Ishikawa (cell line): ENCODE results near the gene C9orf152.

Experiments used
- CEBPB ChIP-seq: IDR thresholded peaks from 2 replicates; pipeline ENCODE4 v1.6.1; 2012
- CREB1 ChIP-seq: IDR thresholded peaks from 2 replicates; pipeline ENCODE4 v1.6.1; 2012; ENCODE audit warnings: low read depth
- EGR1 ChIP-seq: IDR thresholded peaks from 2 replicates; pipeline ENCODE4 v1.6.1; 2012
- EP300 ChIP-seq: IDR thresholded peaks from 2 replicates; pipeline ENCODE4 v1.6.1; 2012; ENCODE audit warnings: borderline replicate concordance
- FOXM1 ChIP-seq: IDR thresholded peaks from 2 replicates; pipeline ENCODE4 v1.6.1; 2012; ENCODE audit warnings: low read depth, borderline replicate concordance
- MAX ChIP-seq: IDR thresholded peaks from 2 replicates; pipeline ENCODE4 v1.6.1; 2012
- NFIC ChIP-seq: IDR thresholded peaks from 2 replicates; pipeline ENCODE4 v1.6.1; 2012
- RAD21 ChIP-seq: IDR thresholded peaks from 2 replicates; pipeline ENCODE4 v1.6.1; 2012; ENCODE audit warnings: low read depth
- REST ChIP-seq: IDR thresholded peaks from 2 replicates; pipeline ENCODE4 v1.6.1; 2012; ENCODE audit warnings: low read depth, mild to moderate bottlenecking
- TAF1 ChIP-seq: IDR thresholded peaks from 2 replicates; pipeline ENCODE4 v1.6.1; 2012; ENCODE audit warnings: low read depth, mild to moderate bottlenecking
- TCF12 ChIP-seq: IDR thresholded peaks from 2 replicates; pipeline ENCODE4 v1.6.1; 2012; ENCODE audit warnings: low read depth
- TEAD4 ChIP-seq: IDR thresholded peaks from 2 replicates; pipeline ENCODE4 v1.6.1; 2012
- YY1 ChIP-seq: IDR thresholded peaks from 2 replicates; pipeline ENCODE4 v1.6.1; 2012; ENCODE audit warnings: low read depth
- ZBTB7A ChIP-seq: IDR thresholded peaks from 2 replicates; pipeline ENCODE4 v1.6.1; 2012; ENCODE audit warnings: low read depth
- TF ChIP-seq, protein P1 (sequence below): IDR thresholded peaks from 2 replicates; pipeline ENCODE4 v1.6.1; 2012

The C9orf152 gene

DNA sequence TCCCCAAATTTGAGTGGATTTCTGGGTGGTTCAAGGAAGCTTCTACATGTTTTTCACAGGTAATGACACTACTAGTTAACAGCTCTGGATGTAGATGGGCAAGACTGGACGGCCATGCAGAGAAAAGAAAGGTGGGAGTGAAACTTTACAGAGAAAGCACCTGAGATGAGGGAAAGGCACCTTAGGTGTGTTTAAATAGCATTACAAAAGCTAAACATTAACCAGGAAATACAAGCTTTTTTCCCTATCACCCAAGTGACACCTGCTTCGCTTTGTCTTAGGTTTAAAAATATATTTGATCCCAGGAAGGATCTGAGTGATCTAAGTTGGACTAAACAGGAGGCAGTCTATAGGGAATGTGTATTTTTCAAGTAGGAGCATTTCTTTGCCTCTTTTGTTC is 8.3 kb downstream of the C9orf152 start:
- TF ChIP-seq FOXM1 = no peak

DNA sequence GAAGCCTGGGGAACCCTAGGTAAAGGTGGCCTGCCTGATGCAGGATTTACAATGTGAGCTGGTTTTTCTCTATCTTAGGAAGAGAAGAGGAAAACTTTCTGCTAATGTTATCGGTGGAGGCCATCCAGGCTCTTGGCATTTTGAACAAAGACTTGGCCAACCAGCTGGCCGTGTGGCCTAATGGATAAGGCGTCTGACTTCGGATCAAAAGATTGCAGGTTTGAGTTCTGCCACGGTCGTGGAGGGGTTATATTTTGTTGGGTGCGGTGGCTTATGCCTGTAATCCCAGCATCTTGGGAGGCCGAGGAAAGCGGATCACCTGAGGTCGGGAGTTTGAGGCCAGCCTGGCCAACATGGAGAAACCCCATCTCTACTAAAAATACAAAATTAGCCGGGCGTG is 9.6 kb downstream of the C9orf152 start:
- TF ChIP-seq NFIC (no peak), YY1 (no peak), TAF1 (no peak), TEAD4 (no peak), ZBTB7A (no peak), MAX (no peak), CEBPB (no peak), RAD21 (no peak)
- TF ChIP-seq, protein P1, sequence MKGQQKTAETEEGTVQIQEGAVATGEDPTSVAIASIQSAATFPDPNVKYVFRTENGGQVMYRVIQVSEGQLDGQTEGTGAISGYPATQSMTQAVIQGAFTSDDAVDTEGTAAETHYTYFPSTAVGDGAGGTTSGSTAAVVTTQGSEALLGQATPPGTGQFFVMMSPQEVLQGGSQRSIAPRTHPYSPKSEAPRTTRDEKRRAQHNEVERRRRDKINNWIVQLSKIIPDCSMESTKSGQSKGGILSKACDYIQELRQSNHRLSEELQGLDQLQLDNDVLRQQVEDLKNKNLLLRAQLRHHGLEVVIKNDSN = no peak

DNA sequence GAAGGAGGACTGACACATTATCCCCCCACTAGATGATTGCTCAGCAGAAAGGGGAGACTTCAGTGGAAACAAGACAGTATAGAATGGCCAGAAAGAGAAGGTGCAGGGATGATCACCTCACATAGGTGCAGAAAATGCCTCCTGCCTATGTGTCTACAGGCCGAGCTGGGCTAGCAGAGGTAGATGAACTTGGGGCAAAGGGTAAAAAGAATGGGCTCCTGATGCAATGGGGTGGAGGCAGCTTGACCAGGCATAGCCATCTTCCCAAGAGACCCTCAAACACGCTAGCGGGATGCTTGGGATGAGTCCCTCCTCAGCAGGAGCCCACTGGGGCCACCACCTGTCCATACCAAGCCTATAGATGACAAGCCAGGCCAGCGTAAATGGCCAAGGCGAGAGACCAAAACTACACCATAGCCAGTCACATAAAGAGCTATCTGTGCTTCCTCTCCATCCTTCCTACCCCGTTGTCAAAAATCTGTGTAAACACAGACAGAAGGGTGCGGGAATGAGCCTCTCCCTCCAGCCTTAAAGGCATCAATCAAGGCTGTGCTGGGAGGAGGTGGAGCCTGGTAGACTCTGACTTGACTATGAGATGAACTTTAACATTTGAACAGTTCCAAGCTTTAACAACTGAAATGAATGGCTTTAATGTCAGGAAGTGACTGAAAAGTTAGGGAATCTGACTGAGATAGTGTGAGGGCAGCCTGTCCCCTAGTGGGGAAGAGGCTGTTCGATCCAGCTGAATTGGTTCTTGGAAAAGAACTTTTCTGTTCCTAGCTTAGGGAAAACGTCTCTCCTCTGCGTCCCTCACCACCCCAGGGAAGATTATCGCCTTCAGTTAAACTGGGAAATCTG is 10.4 kb downstream of the C9orf152 start:
- TF ChIP-seq RAD21 = no peak
- TF ChIP-seq YY1 = no peak
- TF ChIP-seq, protein P1 = no peak
- TF ChIP-seq CREB1 = no peak
- no peak for TF ChIP-seq REST
- TF ChIP-seq ZBTB7A = no peak
- TF ChIP-seq TAF1 = no peak
- TF ChIP-seq TEAD4 = no peak
- TF ChIP-seq CEBPB = no peak
- no peak for TF ChIP-seq FOXM1
- no peak for TF ChIP-seq TCF12
- TF ChIP-seq EGR1 = no peak
- TF ChIP-seq EP300 = no peak
- no peak for TF ChIP-seq MAX
- no peak for TF ChIP-seq NFIC

DNA sequence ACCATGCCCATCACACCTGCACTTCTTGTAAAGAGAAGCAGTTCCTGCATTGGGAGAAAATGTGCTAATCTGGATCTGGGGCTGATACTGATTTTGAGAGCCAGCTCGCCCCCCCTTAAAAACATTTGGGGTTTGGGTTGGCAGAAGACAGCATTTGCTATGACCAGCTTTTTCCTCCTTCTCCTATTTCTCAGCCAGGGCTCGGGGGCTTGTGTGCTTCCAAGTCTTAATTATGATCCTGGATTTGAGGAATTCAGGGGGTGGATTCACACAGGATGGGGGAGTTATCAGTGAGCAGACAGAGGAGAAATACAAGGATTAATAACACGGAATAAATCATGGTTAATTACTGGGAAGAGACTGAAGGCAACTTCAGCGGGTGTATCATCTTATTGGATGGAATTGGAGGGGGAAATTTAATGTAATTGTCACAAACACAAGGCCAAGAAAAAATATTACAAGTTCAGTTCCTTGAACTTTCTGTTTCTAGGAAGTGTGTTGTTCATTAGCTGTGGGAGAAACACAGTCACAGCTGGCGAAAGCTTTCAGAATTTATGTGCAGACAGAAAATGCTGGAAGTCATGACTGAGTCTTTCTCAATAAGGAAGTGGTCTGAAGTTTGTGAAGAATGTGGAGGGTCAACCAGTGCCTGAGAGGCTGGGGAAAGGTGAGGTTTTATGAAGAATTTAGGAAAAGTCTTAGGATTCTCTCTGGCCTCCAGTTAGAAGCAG is 15.3 kb downstream of the C9orf152 start:
- no peak for TF ChIP-seq ZBTB7A
- TF ChIP-seq REST = no peak
- no peak for TF ChIP-seq TCF12
- TF ChIP-seq YY1 = no peak
- TF ChIP-seq CEBPB = no peak
- no peak for TF ChIP-seq MAX
- no peak for TF ChIP-seq TAF1
- no peak for TF ChIP-seq EGR1
- TF ChIP-seq EP300 = no peak
- TF ChIP-seq, protein P1 = no peak
- TF ChIP-seq CREB1 = no peak
- TF ChIP-seq FOXM1 = no peak
- TF ChIP-seq RAD21 = no peak
- no peak for TF ChIP-seq NFIC
- TF ChIP-seq TEAD4 = no peak

GRCh38 chr9:110191615-110192014 is 16.3 kb downstream of the C9orf152 start:
- TF ChIP-seq CREB1 = no peak
- no peak for TF ChIP-seq TAF1
- no peak for TF ChIP-seq NFIC
- TF ChIP-seq ZBTB7A = no peak
